Right forelimb (tissue), 1 donor: ENCODE data around the gene CEP131.

Experiments used
- DNase-seq: peaks from one replicate; pipeline ENCODE4 v3.0.0-alpha.2; 2018

Gene CEP131

GRCh38 chr17:81197409-81197795, 25.4 kb downstream of the CEP131 start:
- no peak for DNase-seq

GRCh38 chr17:81196505-81197408, 26.0 kb downstream of the CEP131 start:
- no peak for DNase-seq

GRCh38 chr17:81195941-81196495, 26.7 kb downstream of the CEP131 start:
- no peak for DNase-seq

DNA sequence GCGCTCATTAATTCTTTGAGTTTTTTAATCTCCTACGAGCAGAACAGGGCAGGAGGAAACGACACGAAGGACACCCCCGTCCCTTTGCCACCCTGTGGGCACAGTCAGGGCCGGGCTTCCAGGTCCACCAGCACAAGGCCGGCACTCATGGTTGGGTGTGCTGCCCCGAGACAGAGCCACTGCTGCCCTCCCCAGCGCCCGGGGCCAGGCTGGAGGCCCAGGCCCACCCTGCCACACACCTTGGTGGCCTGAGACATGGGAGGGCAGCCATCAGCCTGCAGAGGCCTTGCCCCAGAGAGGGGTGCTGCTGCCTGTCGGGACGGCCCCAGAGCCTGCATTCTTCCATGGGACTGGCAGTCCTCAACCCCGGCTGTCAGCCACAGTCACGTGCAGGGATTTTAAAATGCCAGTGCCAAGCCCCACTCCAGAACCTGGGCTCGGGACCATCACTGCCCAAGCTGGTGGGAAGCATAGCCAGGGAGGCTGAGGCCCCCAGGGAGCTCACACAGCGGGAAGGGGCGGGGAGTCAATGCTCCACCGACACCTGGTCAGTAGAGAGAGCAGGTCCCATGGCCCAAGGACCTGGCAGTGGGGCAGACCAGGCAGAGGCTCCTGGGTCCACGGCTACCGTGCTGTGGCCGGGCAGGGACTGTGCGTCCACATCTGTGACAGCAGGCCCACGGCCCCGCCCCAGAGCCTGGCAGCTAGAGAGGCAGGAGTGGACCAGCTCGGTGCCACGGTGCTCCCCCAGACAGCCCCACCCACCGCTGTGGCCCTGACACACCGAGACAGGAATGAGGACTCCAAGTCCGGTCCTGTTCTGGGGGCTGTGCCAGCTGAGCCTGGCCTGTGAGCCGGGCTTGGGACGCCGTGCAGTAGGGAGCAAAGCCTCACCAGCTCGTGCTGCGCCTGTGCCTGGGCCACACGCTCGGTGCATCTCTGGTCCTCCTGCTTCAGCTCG, 27.5 kb downstream of the CEP131 start:
- DNase-seq = no peak

GRCh38 chr17:81194225-81194760, 28.5 kb downstream of the CEP131 start:
- DNase-seq = no peak

GRCh38 chr17:81193470-81194224, 29.1 kb downstream of the CEP131 start:
- DNase-seq = no peak

- no peak for DNase-seq
These were observed 29.7 kb downstream of the CEP131 start for GRCh38 chr17:81193051-81193410.

GRCh38 chr17:81192386-81193050, 30.2 kb downstream of the CEP131 start:
- no peak for DNase-seq

- DNase-seq = no peak
These were observed 31.1 kb downstream of the CEP131 start for GRCh38 chr17:81191646-81192045.

GRCh38 chr17:81191116-81191515, 31.6 kb downstream of the CEP131 start:
- DNase-seq = no peak

DNA sequence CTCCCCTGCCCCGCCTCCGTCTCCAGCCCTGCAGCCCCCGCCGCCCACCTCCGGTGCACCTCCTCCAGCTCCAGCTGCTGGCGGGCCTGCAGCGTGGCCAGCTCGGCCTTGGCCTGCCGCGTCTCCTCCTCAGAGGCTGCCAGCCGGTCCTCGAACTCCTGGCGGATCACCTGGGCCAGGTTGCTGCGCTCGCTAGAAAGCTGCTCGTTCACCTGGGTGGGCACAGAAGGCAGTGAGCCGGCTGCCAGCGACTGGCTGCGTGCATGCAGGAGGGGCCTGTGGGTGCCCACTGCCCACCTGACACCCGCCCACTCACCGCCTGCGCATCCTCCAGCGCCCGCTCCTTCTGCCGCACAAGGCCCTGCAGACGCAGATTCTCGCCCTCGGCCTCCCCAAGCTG, 32.2 kb downstream of the CEP131 start:
- DNase-seq = no peak

GRCh38 chr17:81189670-81190530, 32.9 kb downstream of the CEP131 start:
- DNase-seq = no peak

DNA sequence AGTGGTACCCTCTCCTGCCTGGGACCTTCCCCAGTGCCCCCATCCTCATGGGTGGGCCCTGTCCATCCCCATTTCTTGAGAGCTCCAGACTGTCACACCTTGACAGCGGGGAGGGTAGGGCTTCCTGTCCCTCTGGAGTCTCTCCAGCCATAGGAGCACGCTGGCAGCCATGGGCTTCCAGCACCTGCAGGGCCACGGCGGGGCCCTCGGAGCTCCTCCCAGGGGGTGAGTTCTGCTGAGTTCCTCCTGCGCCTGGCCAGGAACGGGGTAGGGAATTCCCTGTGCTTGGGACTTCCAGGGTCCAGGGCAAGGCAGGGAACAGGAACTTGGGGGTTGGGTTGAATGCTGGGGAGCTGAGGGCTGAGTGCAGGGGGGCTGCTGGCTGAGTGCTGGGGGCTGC, 33.7 kb downstream of the CEP131 start:
- DNase-seq = no peak

DNA sequence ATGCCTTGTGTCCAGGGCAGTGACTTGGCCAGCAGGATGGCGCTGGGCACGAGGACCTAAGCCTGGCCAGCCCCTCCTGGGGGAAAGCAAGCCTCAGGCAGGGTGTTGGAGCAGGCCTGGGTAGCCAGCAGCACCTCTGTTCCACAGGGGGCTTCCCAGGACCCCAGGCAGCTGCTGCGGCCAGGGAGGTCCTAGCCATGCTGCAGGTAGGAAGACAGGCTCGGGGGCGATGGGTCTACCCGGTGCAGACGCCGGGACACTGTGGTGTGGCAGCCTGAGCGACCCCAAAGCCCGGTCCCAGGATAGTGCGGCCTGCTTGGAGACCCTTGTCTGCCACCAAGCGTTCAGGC, 34.3 kb downstream of the CEP131 start:
- no peak for DNase-seq

DNA sequence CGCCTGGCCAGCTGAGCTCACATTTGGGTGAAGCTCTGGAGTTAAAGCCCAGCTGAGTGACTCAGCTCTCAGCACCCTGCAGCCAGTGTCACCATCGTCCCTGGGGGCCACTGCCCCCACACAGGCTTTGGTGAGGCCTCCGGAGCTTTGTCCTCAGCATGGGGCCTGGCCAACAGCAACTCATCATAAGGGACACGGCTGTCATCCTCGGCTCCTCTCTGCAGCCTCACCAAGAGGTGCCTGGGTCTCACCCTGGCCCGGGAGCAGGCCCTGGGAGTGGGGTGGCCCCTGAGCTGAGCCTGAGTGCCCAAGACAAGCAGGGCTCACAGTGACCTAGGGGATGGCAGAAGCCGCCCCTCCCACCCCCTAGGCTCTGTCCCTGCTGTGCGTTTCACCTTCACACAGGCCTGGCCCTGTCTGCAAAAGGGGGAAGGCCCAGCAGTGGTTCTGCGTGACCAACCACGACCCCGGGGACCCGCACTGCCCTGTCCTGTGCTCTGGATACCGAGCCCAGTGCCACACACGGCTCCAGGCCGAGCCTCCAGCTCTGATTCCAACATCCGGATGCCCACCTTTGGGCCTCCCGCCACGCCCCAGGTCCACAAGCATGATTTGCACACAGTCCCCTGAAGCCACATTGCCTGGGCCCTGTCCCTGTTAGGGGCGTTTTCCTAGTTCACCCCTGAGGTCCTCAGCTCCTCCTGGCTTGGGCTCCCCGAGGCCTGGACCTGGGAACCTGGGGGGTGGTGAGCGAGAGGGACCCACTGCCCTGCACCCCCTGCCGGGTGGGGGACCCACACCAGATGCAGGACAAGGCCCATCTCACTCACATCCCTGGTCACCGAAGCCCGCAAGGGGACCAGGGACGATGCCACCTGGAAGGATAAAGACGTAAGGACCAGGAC, 34.9 kb downstream of the CEP131 start:
- no peak for DNase-seq

GRCh38 chr17:81187120-81187519, 35.6 kb downstream of the CEP131 start:
- no peak for DNase-seq

DNA sequence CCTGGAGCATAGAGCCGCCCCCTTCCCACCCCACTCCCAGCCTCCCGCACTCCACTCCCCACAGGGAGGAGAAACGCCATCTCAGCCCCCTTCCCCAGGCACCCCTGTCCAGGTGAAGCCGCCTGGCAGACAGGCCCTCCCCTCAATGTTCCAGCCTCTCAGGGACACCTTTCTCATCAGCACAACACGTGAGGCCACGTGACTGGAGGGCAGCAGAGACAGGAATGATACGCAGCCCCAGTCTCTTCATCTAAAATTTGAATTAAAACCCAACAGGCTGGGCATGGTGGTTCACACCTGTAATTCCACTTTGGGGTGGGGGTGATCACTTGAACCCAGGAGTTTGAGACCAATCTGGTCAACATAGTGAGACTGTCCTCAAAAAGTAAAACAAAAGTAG, 36.6 kb downstream of the CEP131 start:
- no peak for DNase-seq

GRCh38 chr17:81184555-81184954, 38.2 kb downstream of the CEP131 start:
- DNase-seq = no peak

DNA sequence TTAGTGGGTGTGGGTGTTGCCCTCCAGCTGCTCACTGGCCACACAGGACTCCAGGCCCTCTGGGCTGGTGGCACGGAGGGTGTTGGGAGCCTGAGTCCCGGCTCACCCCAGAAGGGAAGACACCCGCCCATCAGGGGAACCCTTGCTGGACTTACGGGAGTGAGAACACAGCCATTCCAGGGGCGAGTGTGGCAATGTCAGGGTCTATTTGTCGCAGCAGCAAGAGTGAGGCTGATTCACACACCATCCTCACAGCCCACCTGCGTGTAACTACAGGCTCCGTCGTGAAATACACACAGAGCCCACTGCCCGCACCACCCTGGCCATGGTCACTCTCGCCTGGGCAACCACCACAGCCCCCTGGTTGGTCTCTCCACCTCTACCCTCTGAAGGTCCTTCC, 39.0 kb downstream of the CEP131 start:
- DNase-seq = no peak

GRCh38 chr17:81183316-81183715, 39.4 kb downstream of the CEP131 start:
- no peak for DNase-seq
